CD4-positive, alpha-beta T cell treated with Interleukin-2 at 100 ng/mL for 4 hours (primary cell): Measurements from ENCODE around the gene HS6ST2.

Experiments
- DNase-seq: peaks from one replicate; pipeline ENCODE4 v3.0.0-alpha.2; 2020; ENCODE audit warnings: low spot score

HS6ST2 gene

GRCh38 chrX:132790329-132790728, 168.1 kb downstream of the HS6ST2 start:
- no peak for DNase-seq

DNA sequence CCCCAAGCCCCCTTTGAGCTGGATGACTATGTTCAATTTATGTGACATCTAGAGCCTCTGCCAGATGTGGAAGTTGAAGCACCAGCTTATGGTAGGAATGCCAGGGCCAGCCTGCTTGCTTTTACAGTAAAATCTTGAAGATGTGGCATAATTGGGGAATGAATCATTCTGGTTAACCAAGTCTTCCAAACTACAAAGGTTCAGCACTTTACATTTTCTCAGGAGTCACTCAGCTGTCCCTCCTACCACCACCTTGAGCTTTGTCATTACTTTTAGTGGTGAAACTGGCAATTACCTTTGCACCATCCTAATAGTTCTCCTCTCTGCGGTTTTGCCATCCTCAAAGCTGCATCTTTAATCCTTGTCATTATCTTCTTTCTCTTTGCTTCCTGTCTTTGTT, 172.2 kb downstream of the HS6ST2 start:
- no peak for DNase-seq

- DNase-seq: no peak
Observed at GRCh38 chrX:132778917-132779316, 179.5 kb downstream of the HS6ST2 start.

GRCh38 chrX:132776486-132777210, 181.8 kb downstream of the HS6ST2 start:
- DNase-seq: no peak

DNA sequence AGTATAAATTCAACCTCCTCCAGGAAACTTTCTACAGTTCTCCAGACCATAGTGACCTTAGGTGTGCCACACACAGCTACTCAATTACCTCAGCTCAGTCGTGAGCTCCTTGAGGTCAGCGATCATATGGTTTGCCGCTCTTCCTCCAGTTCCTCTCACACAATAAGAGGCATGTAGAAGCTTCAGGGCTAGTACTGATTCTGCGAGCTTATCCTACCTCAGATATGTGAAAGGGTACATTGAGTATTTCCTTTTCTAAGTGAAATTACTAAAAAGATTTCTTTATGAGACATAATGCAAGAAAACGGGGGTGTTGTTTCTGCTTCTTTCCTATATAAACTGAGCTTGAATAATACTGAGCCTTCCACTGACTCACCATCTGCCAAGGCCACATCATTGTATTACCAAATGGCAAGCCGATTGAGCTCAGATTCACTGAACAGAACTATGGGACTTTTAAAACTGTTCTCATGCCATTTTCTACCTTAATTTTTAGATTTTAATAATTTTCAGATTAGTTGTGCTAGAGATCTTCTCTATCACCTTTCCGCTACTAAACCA, 183.1 kb downstream of the HS6ST2 start:
- DNase-seq: no peak

GRCh38 chrX:132774010-132774714, 184.3 kb downstream of the HS6ST2 start:
- no peak for DNase-seq

DNA sequence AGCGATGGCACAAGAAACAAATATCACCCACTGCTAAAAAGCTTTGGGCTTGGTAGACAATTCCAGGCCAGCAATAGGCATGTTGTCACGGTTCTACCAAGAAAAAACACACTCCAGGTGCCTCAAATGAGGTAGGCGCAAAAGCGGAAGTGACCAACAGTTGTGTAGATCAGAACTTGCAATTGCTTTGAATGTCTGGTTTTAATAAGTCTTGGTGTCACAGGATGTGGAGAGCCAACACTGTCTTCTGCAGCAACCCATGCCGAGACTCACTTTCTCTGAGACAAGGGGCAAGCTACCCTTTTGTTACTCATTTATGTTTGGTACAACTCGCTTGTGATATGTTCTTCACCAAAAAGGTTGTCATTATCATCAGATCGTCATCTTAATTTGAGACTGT, 188.8 kb downstream of the HS6ST2 start:
- DNase-seq: no peak

- no peak for DNase-seq
Observed at GRCh38 chrX:132766452-132766851, 192.0 kb downstream of the HS6ST2 start.

- DNase-seq: no peak
Observed at GRCh38 chrX:132763528-132763927, 194.9 kb downstream of the HS6ST2 start.

DNA sequence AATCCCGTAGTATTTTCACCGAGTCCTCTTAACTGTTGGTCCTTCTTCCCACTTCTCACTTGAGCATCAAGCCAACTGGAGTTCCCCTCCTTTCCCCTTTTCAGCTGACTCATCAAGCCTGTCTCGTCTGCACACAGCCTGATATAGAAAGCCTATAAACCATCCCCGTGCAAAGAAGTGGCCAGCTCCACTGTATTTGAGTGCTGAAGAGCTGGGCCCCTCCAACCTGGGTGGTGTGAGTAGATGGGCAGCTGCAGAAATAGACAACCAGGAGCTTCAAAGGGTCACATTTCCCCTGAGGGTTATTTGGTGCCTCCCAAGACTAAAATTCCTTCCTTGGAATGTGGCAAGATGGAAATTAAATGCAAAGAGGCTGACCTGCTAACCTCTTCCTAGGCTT, 199.7 kb downstream of the HS6ST2 start:
- no peak for DNase-seq

GRCh38 chrX:132757066-132757623, 201.3 kb downstream of the HS6ST2 start:
- DNase-seq: no peak

DNA sequence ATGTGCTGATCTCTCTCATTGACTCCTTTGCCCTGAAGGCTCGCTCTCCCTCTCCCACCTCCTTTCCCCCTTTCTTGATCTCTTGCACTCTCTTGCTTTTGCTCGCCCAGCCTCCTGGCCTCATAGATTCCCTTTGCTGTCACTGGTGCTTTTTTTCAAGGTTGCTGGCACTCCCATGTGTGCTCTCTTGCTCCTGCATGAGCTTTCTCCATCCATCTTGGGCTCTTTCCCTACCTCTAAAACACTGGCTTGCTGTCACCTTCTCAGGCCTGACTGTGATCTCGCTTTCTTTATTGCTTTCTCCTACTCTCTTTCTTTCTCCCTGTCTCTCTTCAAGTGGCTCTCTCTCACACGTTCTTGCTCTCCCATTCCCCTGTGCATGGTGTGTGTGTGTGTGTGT, 202.0 kb downstream of the HS6ST2 start:
- no peak for DNase-seq

- DNase-seq: no peak
Observed at GRCh38 chrX:132751063-132751690, 207.3 kb downstream of the HS6ST2 start.

GRCh38 chrX:132750331-132751062, 207.9 kb downstream of the HS6ST2 start:
- DNase-seq: no peak

GRCh38 chrX:132749406-132749805, 209.0 kb downstream of the HS6ST2 start:
- DNase-seq: no peak

DNA sequence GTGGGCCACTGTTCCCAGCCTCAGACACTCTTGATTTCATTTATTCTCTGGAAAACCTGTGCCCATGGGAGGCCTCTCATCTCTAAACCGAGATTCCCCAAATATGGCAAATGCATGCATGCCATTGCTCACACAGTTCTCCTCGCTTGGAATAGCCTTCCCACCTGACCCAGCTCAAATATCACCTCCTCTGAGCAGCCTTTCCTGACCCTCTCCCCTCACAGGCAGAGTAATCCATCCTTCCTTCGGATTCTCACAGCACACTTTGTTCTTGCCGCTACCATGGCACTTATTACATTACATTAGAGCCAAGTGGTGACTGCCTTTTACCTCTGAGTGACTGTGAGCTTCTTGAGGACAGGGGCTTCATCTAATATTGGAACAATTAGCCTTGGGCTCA, 209.5 kb downstream of the HS6ST2 start:
- DNase-seq: no peak

- DNase-seq: no peak
Observed at GRCh38 chrX:132748268-132748667, 210.2 kb downstream of the HS6ST2 start.

DNA sequence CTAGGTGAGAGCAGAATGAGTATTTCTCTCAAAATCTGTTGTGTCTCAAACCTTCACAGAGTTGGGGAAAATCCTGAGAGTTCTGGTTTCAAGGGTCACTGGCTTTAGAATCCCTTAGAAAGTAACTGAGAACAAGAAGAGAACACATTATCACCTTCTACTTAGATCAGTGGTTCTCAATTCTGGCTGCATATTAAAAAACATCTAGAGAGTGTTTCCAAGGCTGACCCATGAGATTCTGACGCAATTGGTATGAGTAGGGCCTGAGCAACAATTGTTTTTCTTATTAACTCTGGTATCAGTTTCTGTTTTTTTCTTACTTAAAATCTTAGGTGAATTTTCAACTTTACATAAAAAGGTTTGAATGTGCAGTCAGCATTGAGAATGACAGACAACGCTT, 212.8 kb downstream of the HS6ST2 start:
- DNase-seq: no peak

DNA sequence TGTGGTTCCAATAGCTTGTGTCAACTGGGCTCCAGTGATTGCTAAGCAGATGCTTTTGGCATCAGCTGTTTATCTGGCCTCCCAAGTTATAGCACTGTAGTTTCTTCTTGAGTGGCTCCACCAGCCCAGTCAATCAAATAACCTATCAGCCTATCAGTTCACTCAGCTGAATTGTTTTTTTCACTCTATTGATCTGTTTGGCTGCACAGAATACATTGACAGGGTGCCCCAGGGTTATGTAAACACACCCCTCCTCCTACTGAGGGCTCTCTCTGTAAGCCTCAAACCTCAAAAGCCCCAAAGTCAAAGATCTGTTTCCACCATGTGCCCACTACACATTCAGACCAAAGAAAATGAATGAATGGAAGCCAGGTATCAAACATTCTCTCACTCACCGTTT, 214.0 kb downstream of the HS6ST2 start:
- DNase-seq: no peak

DNA sequence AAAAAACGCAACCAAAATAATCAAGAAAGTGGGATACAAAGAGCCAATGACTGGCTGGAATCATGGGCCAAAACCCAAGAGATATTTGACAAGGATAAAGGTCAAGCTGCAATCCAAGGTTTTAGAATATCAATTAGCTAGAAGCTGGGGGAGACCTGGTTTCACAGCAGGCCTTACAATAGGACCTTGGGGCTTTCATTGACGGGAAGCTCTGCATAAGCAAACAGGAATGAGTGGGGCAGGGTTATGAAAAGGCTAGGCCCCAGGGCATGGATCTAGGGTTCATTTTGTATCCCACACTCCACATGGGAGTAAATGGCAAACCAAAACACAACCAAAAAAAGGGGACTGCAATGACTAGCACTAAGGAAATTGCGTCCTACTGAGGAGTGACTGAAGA, 215.3 kb downstream of the HS6ST2 start:
- DNase-seq: no peak

- DNase-seq: no peak
Observed at GRCh38 chrX:132742246-132742645, 216.2 kb downstream of the HS6ST2 start.

DNA sequence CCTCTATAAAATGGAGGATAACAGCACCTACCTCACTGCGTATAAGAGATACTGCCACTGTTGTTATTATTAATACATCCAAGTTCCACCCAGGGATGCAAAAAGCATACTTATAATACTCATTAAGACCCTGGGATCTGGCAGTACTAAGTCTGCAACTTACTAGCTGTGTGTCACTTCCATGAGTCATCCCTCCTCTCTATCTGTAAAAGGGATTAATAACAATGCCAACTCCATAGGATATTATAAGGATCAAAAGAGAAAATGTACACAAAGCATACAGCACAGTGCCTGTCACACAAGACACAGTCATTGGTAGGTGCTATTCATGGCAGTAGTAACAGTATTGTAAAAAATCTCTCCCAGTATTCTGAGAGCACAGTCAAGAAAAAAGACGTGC, 216.7 kb downstream of the HS6ST2 start:
- no peak for DNase-seq
